GM10248 (cell line): Measurements from ENCODE around the gene RAD9B.
"Not testable (repeated sequence)": the region's sequence is repeated elsewhere in the genome, so short reads cannot be mapped to it uniquely, and the experiment has no call there.

ENCODE experiments used
- CTCF ChIA-PET: fragments of 300-600 bp; sonication (Branson Sonifier 250); formaldehyde crosslinking; extraction: SDS; loops from one replicate; lab custom pipeline; 2021; ENCODE audit warnings: antibody characterized with exemption; lab: Yijun Ruan, JAX
- POLR2A ChIA-PET: fragments of 350-650 bp; sonication (Branson Sonifier 250); formaldehyde crosslinking; extraction: SDS; loops from one replicate; lab custom pipeline; 2020; ENCODE audit warnings: antibody characterized with exemption; lab: Yijun Ruan, JAX
- DNase-seq: peaks from one replicate; pipeline ENCODE4 v3.0.0; 2012; ENCODE audit errors: extremely low spot score
- TF ChIP-seq, protein P1 (sequence below): IDR thresholded peaks from 2 replicates; pipeline ENCODE4 v1.5.1; 2012; ENCODE audit warnings: mild to moderate bottlenecking, low read depth; ENCODE audit errors: extremely low read depth, missing control alignments, control extremely low read depth

RAD9B gene

DNA sequence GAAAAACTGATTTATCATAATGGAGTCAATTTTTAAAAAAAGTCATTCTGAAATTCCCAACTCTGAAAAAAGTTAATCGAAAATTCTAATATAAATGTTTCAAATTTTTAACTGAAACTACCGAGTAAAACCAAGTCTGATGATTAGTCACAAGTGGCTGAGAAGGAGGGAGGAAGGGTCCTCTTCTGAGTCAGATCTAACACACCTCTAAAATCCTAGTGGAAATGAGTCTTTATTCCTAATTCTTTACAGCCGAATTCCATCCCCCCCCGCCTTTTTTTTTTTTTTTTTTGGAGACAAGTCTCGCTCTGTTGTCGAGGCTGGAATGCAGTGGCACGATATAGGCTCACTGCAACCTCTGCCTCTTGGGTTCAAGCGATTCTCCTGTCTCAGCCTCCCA is 37.9 kb downstream of the RAD9B start:
- CTCF ChIA-PET: interaction anchor here (0.8 to 4.3 kb wide), 6 partner anchors 9 to 62 kb away, joined by 3 to 23 read pairs (median 6); no protein-coding TSS in a partner anchor
- TF ChIP-seq, protein P1, sequence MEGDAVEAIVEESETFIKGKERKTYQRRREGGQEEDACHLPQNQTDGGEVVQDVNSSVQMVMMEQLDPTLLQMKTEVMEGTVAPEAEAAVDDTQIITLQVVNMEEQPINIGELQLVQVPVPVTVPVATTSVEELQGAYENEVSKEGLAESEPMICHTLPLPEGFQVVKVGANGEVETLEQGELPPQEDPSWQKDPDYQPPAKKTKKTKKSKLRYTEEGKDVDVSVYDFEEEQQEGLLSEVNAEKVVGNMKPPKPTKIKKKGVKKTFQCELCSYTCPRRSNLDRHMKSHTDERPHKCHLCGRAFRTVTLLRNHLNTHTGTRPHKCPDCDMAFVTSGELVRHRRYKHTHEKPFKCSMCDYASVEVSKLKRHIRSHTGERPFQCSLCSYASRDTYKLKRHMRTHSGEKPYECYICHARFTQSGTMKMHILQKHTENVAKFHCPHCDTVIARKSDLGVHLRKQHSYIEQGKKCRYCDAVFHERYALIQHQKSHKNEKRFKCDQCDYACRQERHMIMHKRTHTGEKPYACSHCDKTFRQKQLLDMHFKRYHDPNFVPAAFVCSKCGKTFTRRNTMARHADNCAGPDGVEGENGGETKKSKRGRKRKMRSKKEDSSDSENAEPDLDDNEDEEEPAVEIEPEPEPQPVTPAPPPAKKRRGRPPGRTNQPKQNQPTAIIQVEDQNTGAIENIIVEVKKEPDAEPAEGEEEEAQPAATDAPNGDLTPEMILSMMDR: no peak
- DNase-seq: no peak
- POLR2A ChIA-PET: no interaction called here

DNA sequence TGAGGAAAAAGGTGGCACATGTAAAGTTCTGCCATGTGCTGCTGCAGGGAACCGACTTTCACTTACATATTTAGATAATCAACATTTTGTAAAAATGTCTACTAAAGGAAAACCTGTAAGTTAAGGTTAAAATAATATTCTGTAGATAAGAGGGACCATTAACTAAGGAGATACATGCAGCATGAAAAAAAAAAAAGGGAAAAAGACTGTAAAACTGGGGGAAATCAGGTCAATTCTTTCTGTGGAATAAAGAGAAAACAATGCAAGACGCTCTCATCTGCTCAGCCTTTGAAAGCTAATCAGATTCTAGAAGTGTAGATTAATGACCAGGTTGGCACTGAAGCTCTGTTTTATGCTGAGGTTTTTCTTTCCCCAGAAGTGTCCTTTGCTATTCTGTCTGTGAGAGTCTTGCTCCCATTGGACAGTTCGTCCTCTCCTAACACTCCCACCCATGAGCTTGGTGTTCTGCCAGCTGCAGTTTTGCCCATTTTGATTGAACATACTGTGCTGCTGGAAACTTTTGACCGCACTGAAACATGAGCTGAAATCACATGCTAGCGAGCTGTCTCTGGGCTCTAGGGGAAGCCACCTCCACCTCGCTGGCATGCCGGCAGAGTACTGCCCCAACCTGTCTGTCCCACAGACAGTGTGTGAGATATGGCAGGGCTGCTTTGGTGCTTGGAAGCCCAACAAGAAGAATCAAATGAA is 41.3 kb downstream of the RAD9B start:
- no peak for DNase-seq
- ChIA-PET CTCF (interaction anchor here (0.7 to 3.2 kb wide), 8 partner anchors 9 to 93 kb away, joined by 3 to 13 read pairs (median 4); partner anchors contain the start of gene ARPC3), POLR2A (no interaction called here)
- TF ChIP-seq, protein P1: no peak

GRCh38 chr12:110543965-110544364 is 41.8 kb downstream of the RAD9B start:
- ChIA-PET POLR2A (no interaction called here), CTCF (interaction anchor here (0.7 to 3.2 kb wide), 6 partner anchors 8 to 58 kb away, joined by 3 to 13 read pairs (median 6); no protein-coding TSS in a partner anchor)
- no peak for DNase-seq
- TF ChIP-seq, protein P1: no peak

- CTCF ChIA-PET: interaction anchor here (0.7 to 3.2 kb wide), 3 partner anchors 9 to 57 kb away, joined by 3 to 13 read pairs (median 4); no protein-coding TSS in a partner anchor
- POLR2A ChIA-PET, DNase-seq: not testable (repeated sequence)
Measured at GRCh38 chr12:110545259-110545658, 43.1 kb downstream of the RAD9B start.

DNA sequence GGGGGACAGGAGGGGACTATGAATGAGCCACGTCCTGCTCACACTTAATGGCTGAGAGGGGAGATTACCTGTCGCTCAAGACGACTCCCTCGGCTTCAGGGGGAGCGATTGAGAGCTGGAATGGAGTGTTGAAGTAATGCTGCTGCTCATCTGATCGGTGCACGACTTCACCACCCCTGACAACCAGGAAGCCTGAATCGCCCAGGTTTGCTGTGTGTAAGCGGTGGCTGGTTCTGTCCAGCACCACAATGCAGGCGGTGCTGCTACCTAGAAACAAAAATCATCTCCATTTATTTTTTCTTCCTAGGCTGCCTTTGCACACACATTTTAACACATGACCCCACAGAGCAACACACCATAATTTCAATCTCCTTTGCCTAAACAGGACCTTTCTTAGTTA is 43.7 kb downstream of the RAD9B start:
- TF ChIP-seq, protein P1: no peak
- no peak for DNase-seq
- ChIA-PET POLR2A (no interaction called here), CTCF (interaction anchor here (0.7 to 0.8 kb wide), 2 partner anchors 9 to 57 kb away, joined by 3 to 4 read pairs; no protein-coding TSS in a partner anchor)

DNA sequence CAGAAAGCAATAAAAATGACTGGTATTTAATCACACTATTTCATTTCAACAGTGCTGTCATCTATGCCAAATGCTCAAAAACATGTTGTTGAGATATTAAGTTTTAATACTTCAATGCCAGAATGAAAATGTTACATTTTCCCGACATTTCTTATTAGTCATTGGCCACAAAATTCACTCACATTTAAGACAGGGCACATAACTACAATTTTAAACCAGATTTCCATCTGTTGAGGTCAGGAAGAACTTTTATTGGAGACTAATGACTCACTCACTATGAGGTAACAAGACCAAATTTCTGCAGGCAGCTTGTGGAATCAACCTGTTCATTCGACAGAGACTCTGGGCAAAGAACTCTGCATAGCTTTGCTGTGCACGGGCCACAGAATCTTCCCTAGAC is 44.2 kb downstream of the RAD9B start:
- DNase-seq: no peak
- TF ChIP-seq, protein P1: no peak
- ChIA-PET CTCF (no interaction called here), POLR2A (no interaction called here)

- CTCF ChIA-PET: interaction anchor here (4.0 kb wide), 1 partner anchor 13 kb away, joined by 18 read pairs; no protein-coding TSS in a partner anchor
- DNase-seq: no peak
- POLR2A ChIA-PET: no interaction called here
- TF ChIP-seq, protein P1: no peak
Measured at GRCh38 chr12:110547090-110547489, 45.0 kb downstream of the RAD9B start.
